Measurements from ENCODE around the gene BACH2. TPM values are rescaled to one million over a fixed set of nuclear protein-coding genes. Genes with fewer than 3 reads are reported as not detected.

Gene BACH2
- total and polyA plus RNA-seq, 10 of the 15 experiments (the other 5 are each of a cell fraction or from before 2014, with no cell fraction given): 0.03 to 0.28 (median 0.04) TPM; not detected in 3

DNA sequence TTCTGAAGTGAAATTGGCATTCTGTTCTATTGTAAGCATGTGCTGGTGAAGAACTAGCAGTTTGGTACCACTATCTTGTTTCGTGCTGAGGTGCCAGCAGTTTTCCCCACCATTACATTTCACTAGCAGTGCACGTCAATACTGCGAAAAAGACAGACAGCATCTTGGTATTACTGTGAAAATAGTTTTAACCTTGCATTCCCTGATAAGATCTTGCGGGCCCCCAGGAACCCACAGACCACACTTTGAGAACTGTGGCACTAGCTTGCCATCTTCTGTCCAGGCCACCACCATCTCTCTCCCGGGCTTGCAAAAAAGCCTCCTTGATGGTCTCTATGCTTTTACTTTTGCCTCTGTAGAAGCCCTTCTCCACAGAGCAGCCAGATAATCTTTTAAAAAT lies 185.7 kb downstream of the BACH2 start:
- Histone ChIP-seq H3K36me3 (ENCODE audit: control insufficient read depth in 2 of 2, insufficient read depth in 2 of 2, low read length in 1 of 2) (no peaks in the 10 kb centered on the region), H3K4me2 (ENCODE audit: control insufficient read depth, insufficient read depth) (no peak overlapping the region), H3K27ac (ENCODE audit: control insufficient read depth, insufficient read depth) (no peak overlapping the region), H3K9me3 (replicated peaks; ENCODE audit: control insufficient read depth, insufficient read depth, low read length) (peaks cover 7% of the 10 kb centered on the region; the same call in 1 of the 3 replicates), H3K4me1 (ENCODE audit: control insufficient read depth, insufficient read depth, low read length) (peaks cover 11% of the 10 kb centered on the region), H3K27me3 (replicated peaks in 1 of 2; ENCODE audit: control insufficient read depth in 2 of 2, insufficient read depth in 2 of 2, low read length in 1 of 2) (peaks cover 0 to 10% of the 10 kb centered on the region in 2 experiments; a peak in 1 of 4 replicates), H3K79me2 (ENCODE audit: control insufficient read depth, insufficient read depth, low read length) (no peaks in the 10 kb centered on the region), H2AFZ (ENCODE audit: control insufficient read depth, low read depth, low read length) (no peak overlapping the region), H3K9ac (ENCODE audit: control insufficient read depth, insufficient read depth, low read length) (no peak overlapping the region), H3K4me3 (no peak overlapping the region), H4K20me1 (ENCODE audit: control insufficient read depth, insufficient read depth) (no peaks in the 10 kb centered on the region)
- ChIA-PET SMC1A (ENCODE audit: uncharacterized antibody, unreplicated experiment) (no interaction called here), POLR2A (no interaction called here), CTCF (interaction anchor here (0.6 kb wide), 1 partner anchor 119 kb away, joined by 3 read pairs; no protein-coding TSS in a partner anchor), RAD21 (ENCODE audit: unreplicated experiment) (no interaction called here)
- in situ Hi-C loops (cut with MboI) (no loop called here), intact Hi-C loops (cut with micrococcal nuclease; ENCODE audit: unreplicated experiment) (no loop called here)
- TF ChIP-seq SMAD5 (IDR thresholded peaks at IDR 0.05; ENCODE audit: low read depth) (no peak), NR2C2 (IDR thresholded peaks at IDR 0.05; ENCODE audit: borderline replicate concordance, control insufficient read depth, insufficient read length, low read depth) (no peak), MYC (IDR thresholded peaks at IDR 0.05; ENCODE audit: insufficient read depth, insufficient read length, insufficient replicate concordance, low read length, severe bottlenecking) (no peak), SMAD1 (IDR thresholded peaks at IDR 0.05; ENCODE audit: low read depth, partially characterized antibody) (no peak), CBFB (IDR thresholded peaks at IDR 0.05; ENCODE audit: low read depth) (no peak), TCF7 (IDR thresholded peaks at IDR 0.05; ENCODE audit: borderline replicate concordance) (no peak), CHD1 (IDR thresholded peaks at IDR 0.05; ENCODE audit: low read depth, low read length) (no peak), RELA (IDR thresholded peaks at IDR 0.05; ENCODE audit: borderline replicate concordance, partially characterized antibody) (no peak), BMI1 (IDR thresholded peaks at IDR 0.05; ENCODE audit: borderline replicate concordance) (no peak), RFX5 (IDR thresholded peaks at IDR 0.05; ENCODE audit: low read depth, low read length) (no peak)
- TF ChIP-seq, protein P1, sequence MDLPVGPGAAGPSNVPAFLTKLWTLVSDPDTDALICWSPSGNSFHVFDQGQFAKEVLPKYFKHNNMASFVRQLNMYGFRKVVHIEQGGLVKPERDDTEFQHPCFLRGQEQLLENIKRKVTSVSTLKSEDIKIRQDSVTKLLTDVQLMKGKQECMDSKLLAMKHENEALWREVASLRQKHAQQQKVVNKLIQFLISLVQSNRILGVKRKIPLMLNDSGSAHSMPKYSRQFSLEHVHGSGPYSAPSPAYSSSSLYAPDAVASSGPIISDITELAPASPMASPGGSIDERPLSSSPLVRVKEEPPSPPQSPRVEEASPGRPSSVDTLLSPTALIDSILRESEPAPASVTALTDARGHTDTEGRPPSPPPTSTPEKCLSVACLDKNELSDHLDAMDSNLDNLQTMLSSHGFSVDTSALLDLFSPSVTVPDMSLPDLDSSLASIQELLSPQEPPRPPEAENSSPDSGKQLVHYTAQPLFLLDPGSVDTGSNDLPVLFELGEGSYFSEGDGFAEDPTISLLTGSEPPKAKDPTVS (IDR thresholded peaks at IDR 0.05; ENCODE audit: low read depth, low read length): no peak
- TF ChIP-seq, protein P2, sequence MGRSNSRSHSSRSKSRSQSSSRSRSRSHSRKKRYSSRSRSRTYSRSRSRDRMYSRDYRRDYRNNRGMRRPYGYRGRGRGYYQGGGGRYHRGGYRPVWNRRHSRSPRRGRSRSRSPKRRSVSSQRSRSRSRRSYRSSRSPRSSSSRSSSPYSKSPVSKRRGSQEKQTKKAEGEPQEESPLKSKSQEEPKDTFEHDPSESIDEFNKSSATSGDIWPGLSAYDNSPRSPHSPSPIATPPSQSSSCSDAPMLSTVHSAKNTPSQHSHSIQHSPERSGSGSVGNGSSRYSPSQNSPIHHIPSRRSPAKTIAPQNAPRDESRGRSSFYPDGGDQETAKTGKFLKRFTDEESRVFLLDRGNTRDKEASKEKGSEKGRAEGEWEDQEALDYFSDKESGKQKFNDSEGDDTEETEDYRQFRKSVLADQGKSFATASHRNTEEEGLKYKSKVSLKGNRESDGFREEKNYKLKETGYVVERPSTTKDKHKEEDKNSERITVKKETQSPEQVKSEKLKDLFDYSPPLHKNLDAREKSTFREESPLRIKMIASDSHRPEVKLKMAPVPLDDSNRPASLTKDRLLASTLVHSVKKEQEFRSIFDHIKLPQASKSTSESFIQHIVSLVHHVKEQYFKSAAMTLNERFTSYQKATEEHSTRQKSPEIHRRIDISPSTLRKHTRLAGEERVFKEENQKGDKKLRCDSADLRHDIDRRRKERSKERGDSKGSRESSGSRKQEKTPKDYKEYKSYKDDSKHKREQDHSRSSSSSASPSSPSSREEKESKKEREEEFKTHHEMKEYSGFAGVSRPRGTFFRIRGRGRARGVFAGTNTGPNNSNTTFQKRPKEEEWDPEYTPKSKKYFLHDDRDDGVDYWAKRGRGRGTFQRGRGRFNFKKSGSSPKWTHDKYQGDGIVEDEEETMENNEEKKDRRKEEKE (IDR thresholded peaks at IDR 0.05): no peak
- no peak for ATAC-seq
- DNase-seq (ENCODE audit: low read depth, low spot score): no peak
- 28% methylated on average over 5 of the region's 5 CpGs for WGBS (ENCODE audit: insufficient coverage, insufficient replicate concordance, low lambda C conversion rate, missing lambda C conversion rate)
- no peak for FAIRE-seq
- BruUV-seq (replicated peaks): no TSS peak
